Smooth muscle cell (in vitro differentiated cells): ENCODE results near the gene LAMB2. TPM values are rescaled to one million over a fixed set of nuclear protein-coding genes. Genes with fewer than 3 reads are reported as not detected.

Source experiments
- DNase-seq: peaks from one replicate; lab custom pipeline; 2025; ENCODE audit not compliant: unreplicated experiment; lab: John Stamatoyannopoulos, UW
- H2AFZ ChIP-seq: fragments of 200-600 bp; sonication (generic); 2 replicates; pipeline ENCODE4 v1.6.0; 2016; ENCODE audit warnings: antibody characterized with exemption, low read depth, mild to moderate bottlenecking
- H3F3A ChIP-seq: fragments of 200-600 bp; sonication (generic); 2 replicates; pipeline ENCODE4 v1.6.0; 2017; ENCODE audit warnings: antibody characterized with exemption, low read depth
- H3K27ac ChIP-seq: fragments of 200-600 bp; sonication (generic); 2 replicates; pipeline ENCODE4 v1.5.1; 2016; ENCODE audit warnings: low read depth, mild to moderate bottlenecking
- H3K27me3 ChIP-seq: fragments of 200-600 bp; sonication (generic); 2 replicates; pipeline ENCODE4 v1.6.1; 2016; ENCODE audit warnings: low read depth, mild to moderate bottlenecking
- H3K36me3 ChIP-seq: fragments of 200-600 bp; sonication (generic); 2 replicates; pipeline ENCODE4 v1.5.1; 2016; ENCODE audit warnings: low read depth
- H3K4me1 ChIP-seq: fragments of 200-600 bp; sonication (generic); 2 replicates; pipeline ENCODE4 v1.5.1; 2016; ENCODE audit warnings: low read depth
- H3K4me2 ChIP-seq: fragments of 200-600 bp; sonication (generic); 2 replicates; pipeline ENCODE4 v1.6.0; 2016; ENCODE audit warnings: mild to moderate bottlenecking
- H3K4me3 ChIP-seq: fragments of 200-600 bp; sonication (generic); 2 replicates; pipeline ENCODE4 v1.5.1; 2016; ENCODE audit warnings: mild to moderate bottlenecking
- H3K79me2 ChIP-seq: fragments of 200-600 bp; sonication (generic); 2 replicates; pipeline ENCODE4 v1.6.0; 2016; ENCODE audit warnings: low read depth, mild to moderate bottlenecking
- H3K9ac ChIP-seq: fragments of 200-600 bp; sonication (generic); 2 replicates; pipeline ENCODE4 v1.6.0; 2016; ENCODE audit warnings: low read depth
- H3K9me3 ChIP-seq: fragments of 200-600 bp; sonication (generic); replicated peaks from 2 replicates; pipeline ENCODE4 v1.5.1; 2016; ENCODE audit warnings: low read depth
- H4K20me1 ChIP-seq: fragments of 200-600 bp; sonication (generic); 2 replicates; pipeline ENCODE4 v1.6.0; 2016; ENCODE audit warnings: low read depth
- WGBS: methylation state at CpG from one replicate; pipeline ENCODE4 v1.1.7; 2016; ENCODE audit warnings: low lambda C conversion rate; 5-methylcytosine and 5-hydroxymethylcytosine counted together
- polyA plus RNA-seq: library from polyadenylated mRNA; unstranded; fragments of >200 nt; fragmentation: Nextera tagmentation; extraction: Ambion mirVana; gene quantifications from 2 replicates; pipeline ENCODE4 v1.2.1, GENCODE V29; 2016
- total RNA-seq: library from RNA; depleted of rRNA; stranded (reverse); fragments of >200 nt; gene quantifications from 2 replicates; pipeline ENCODE4 v1.2.3, GENCODE V29; 2014
- TF ChIP-seq, protein P1 (sequence below): fragments of 200-600 bp; sonication (generic); IDR thresholded peaks from 2 replicates; pipeline ENCODE4 v1.5.1; 2017; ENCODE audit warnings: borderline replicate concordance, mild to moderate bottlenecking, antibody characterized with exemption; ENCODE audit not compliant: insufficient read depth, poor library complexity, severe bottlenecking

Gene LAMB2
- total and polyA plus RNA-seq, 2 experiments from 2014 or later, result 456 to 503 TPM

GRCh38 chr3:49098429-49098828 lies 34.4 kb downstream of the LAMB2 start:
- Histone ChIP-seq H3K36me3 (peaks cover 5% of the 10 kb centered on the region), H3K79me2 (peaks cover 8% of the 10 kb centered on the region), H3K4me1 (no peaks in the 10 kb centered on the region), H2AFZ (no peak overlapping the region), H3K9me3 (no peaks in the 10 kb centered on the region), H3F3A (peaks cover 19% of the 10 kb centered on the region), H3K27ac (no peak overlapping the region), H3K4me2 (no peak overlapping the region), H3K27me3 (no peaks in the 10 kb centered on the region), H3K4me3 (no peak overlapping the region), H4K20me1 (no peaks in the 10 kb centered on the region), H3K9ac (no peak overlapping the region)
- 94% methylated on average over 5 of the region's 5 CpGs for WGBS
- DNase-seq, result no peak
- TF ChIP-seq, protein P1, sequence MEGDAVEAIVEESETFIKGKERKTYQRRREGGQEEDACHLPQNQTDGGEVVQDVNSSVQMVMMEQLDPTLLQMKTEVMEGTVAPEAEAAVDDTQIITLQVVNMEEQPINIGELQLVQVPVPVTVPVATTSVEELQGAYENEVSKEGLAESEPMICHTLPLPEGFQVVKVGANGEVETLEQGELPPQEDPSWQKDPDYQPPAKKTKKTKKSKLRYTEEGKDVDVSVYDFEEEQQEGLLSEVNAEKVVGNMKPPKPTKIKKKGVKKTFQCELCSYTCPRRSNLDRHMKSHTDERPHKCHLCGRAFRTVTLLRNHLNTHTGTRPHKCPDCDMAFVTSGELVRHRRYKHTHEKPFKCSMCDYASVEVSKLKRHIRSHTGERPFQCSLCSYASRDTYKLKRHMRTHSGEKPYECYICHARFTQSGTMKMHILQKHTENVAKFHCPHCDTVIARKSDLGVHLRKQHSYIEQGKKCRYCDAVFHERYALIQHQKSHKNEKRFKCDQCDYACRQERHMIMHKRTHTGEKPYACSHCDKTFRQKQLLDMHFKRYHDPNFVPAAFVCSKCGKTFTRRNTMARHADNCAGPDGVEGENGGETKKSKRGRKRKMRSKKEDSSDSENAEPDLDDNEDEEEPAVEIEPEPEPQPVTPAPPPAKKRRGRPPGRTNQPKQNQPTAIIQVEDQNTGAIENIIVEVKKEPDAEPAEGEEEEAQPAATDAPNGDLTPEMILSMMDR, result no peak

GRCh38 chr3:49093853-49094767 lies 38.7 kb downstream of the LAMB2 start, which contains the start of gene QRICH1:
Gene QRICH1, minus strand, starts transcription at chr3:49094071. Its CDS starts 17,054 bp downstream, at chr3:49077017.
- peak within 1 kb of the TSS; percentile 98 for H3K9ac ChIP-seq
- peak; percentile 99 for DNase-seq
- peak within 1 kb of the TSS; percentile 19 for H2AFZ ChIP-seq
- H3K9me3 ChIP-seq, result no peaks in the 10 kb centered on the region
- H4K20me1 ChIP-seq, result peaks cover 41% of the 10 kb centered on the region
- peaks cover 13% of the 10 kb centered on the region for H3K4me1 ChIP-seq
- TF ChIP-seq, protein P1, result peak; percentile 41
- peak within 1 kb of the TSS; percentile 86 for H3K4me3 ChIP-seq
- 1% methylated on average over 51 of the region's 65 CpGs for WGBS
- H3K27me3 ChIP-seq, result no peaks in the 10 kb centered on the region
- H3K4me2 ChIP-seq, result peak within 1 kb of the TSS; percentile 94
- H3K79me2 ChIP-seq, result peaks cover 40% of the 10 kb centered on the region
- H3K27ac ChIP-seq, result peak within 1 kb of the TSS; percentile 99
- no peaks in the 10 kb centered on the region for H3K36me3 ChIP-seq
- peaks cover 34% of the 10 kb centered on the region for H3F3A ChIP-seq

GRCh38 chr3:49092938-49093852 lies 39.7 kb downstream of the LAMB2 start:
- Histone ChIP-seq H3K4me2 (peak overlapping the region; percentile 94), H3K4me1 (peaks cover 13% of the 10 kb centered on the region), H2AFZ (peak overlapping the region; percentile 19), H3K36me3 (no peaks in the 10 kb centered on the region), H4K20me1 (peaks cover 50% of the 10 kb centered on the region), H3K4me3 (peak overlapping the region; percentile 86), H3K27ac (peak overlapping the region; percentile 99), H3K27me3 (no peaks in the 10 kb centered on the region), H3F3A (peaks cover 34% of the 10 kb centered on the region), H3K79me2 (peaks cover 49% of the 10 kb centered on the region), H3K9ac (peak overlapping the region; percentile 98), H3K9me3 (no peaks in the 10 kb centered on the region)
- WGBS, result 1% methylated on average over 78 of the region's 86 CpGs
- peak; percentile 55 for DNase-seq
- TF ChIP-seq, protein P1, result no peak
